Measurements from ENCODE around the gene RAB3B. TPM values are rescaled to one million over a fixed set of nuclear protein-coding genes. Genes with fewer than 3 reads are reported as not detected.

RAB3B gene
- under 1 TPM in 1 of 2 donors, not detected in 1; 0.04 TPM for total RNA-seq

GRCh38 chr1:51990478-51990965, at the start of gene RAB3B:
Gene RAB3B (minus strand): TSS chr1:51990700. CDS start chr1:51977117, 13,583 bp downstream.
- H3K36me3 ChIP-seq = no peaks in the 10 kb centered on the region
- peaks cover 6 to 13% of the 10 kb centered on the region in 2 donors for H3K27me3 ChIP-seq
- H3K4me3 ChIP-seq = peak within 1 kb of the TSS; percentile 32 to 47
- H3K9me3 ChIP-seq = no peaks in the 10 kb centered on the region
- DNase-seq (ENCODE audit: low spot score) = no peak
- no peak within 1 kb of the TSS for H3K27ac ChIP-seq
- H3K4me1 ChIP-seq = peaks cover 0 to 8% of the 10 kb centered on the region in 2 donors
- TF ChIP-seq CTCF (IDR thresholded peaks at IDR 0.05) = no peak

GRCh38 chr1:52037909-52038308, 47.4 kb upstream of the RAB3B start:
- Histone ChIP-seq H3K27me3 (no peaks in the 10 kb centered on the region), H3K27ac (no peak overlapping the region), H3K36me3 (peaks cover 20% of the 10 kb centered on the region), H3K4me1 (no peaks in the 10 kb centered on the region), H3K4me3 (no peak overlapping the region), H3K9me3 (no peaks in the 10 kb centered on the region)
- no peak for TF ChIP-seq CTCF (IDR thresholded peaks at IDR 0.05)
- no peak for DNase-seq (ENCODE audit: low spot score)

GRCh38 chr1:52037402-52037814, 46.9 kb upstream of the RAB3B start:
- TF ChIP-seq CTCF (IDR thresholded peaks at IDR 0.05) = no peak

GRCh38 chr1:52034050-52034384, 43.5 kb upstream of the RAB3B start:
- no peaks in the 10 kb centered on the region for H3K27me3 ChIP-seq
- peak overlapping the region; percentile 58 to 80 for H3K4me3 ChIP-seq
- H3K4me1 ChIP-seq = peaks cover 0 to 17% of the 10 kb centered on the region in 2 donors
- DNase-seq (ENCODE audit: low spot score) = no peak
- H3K27ac ChIP-seq = peak overlapping the region; percentile 81 to 83
- TF ChIP-seq CTCF (IDR thresholded peaks at IDR 0.05) = no peak
- peaks cover under 1% of the 10 kb centered on the region for H3K36me3 ChIP-seq
- no peaks in the 10 kb centered on the region for H3K9me3 ChIP-seq

More at GRCh38 chr1:52037402-52037814, 46.9 kb upstream of the RAB3B start:
- H3K27me3 ChIP-seq = no peaks in the 10 kb centered on the region
- DNase-seq (ENCODE audit: low spot score) = no peak
- H3K4me1 ChIP-seq = peaks cover 0 to 5% of the 10 kb centered on the region in 2 donors
- no peaks in the 10 kb centered on the region for H3K9me3 ChIP-seq
- H3K27ac ChIP-seq = no peak overlapping the region
- no peak overlapping the region for H3K4me3 ChIP-seq
- peaks cover 20% of the 10 kb centered on the region for H3K36me3 ChIP-seq

GRCh38 chr1:52033190-52034049, 42.9 kb upstream of the RAB3B start, which contains the start of gene KTI12:
Gene KTI12 (minus strand): TSS chr1:52033810. CDS start chr1:52033761, 49 bp downstream.
- Histone ChIP-seq H3K36me3 (no peaks in the 10 kb centered on the region), H3K9me3 (no peaks in the 10 kb centered on the region), H3K27me3 (no peaks in the 10 kb centered on the region), H3K27ac (peak within 1 kb of the TSS; percentile 81 to 83), H3K4me3 (peak within 1 kb of the TSS; percentile 58 to 80), H3K4me1 (peaks cover 0 to 17% of the 10 kb centered on the region in 2 donors)
- peak; percentile 85 for DNase-seq (ENCODE audit: low spot score)
- TF ChIP-seq CTCF (IDR thresholded peaks at IDR 0.05) = no peak
